GM10847 (cell line): ENCODE results near the gene DCK.

Experiments used
- POLR2A ChIP-seq: IDR thresholded peaks from 2 replicates; pipeline ENCODE4 v1.6.1; 2011; ENCODE audit not compliant: insufficient read length; ENCODE audit errors: extremely low read depth

The DCK gene

GRCh38 chr4:71029504-71029903, 36.1 kb downstream of the DCK start:
- no peak for TF ChIP-seq POLR2A

GRCh38 chr4:71045256-71045655, 51.8 kb downstream of the DCK start:
- no peak for TF ChIP-seq POLR2A

GRCh38 chr4:71049395-71049794, 55.9 kb downstream of the DCK start:
- TF ChIP-seq POLR2A, result no peak

- no peak for TF ChIP-seq POLR2A
These were observed 57.4 kb downstream of the DCK start for GRCh38 chr4:71050809-71051208.

- TF ChIP-seq POLR2A, result no peak
These were observed 58.6 kb downstream of the DCK start for GRCh38 chr4:71052034-71052433.

- no peak for TF ChIP-seq POLR2A
These were observed 59.3 kb downstream of the DCK start for GRCh38 chr4:71052716-71053115.

- no peak for TF ChIP-seq POLR2A
These were observed 69.0 kb downstream of the DCK start for GRCh38 chr4:71062436-71062835.

- no peak for TF ChIP-seq POLR2A
These were observed 70.3 kb downstream of the DCK start for GRCh38 chr4:71063711-71064110.

GRCh38 chr4:71064521-71064920, 71.1 kb downstream of the DCK start:
- no peak for TF ChIP-seq POLR2A

- no peak for TF ChIP-seq POLR2A
These were observed 72.6 kb downstream of the DCK start for GRCh38 chr4:71065991-71066510.

- TF ChIP-seq POLR2A, result no peak
These were observed 73.6 kb downstream of the DCK start for GRCh38 chr4:71066737-71067716.

GRCh38 chr4:71069063-71069462, 75.6 kb downstream of the DCK start:
- TF ChIP-seq POLR2A, result no peak

GRCh38 chr4:71070015-71070414, 76.6 kb downstream of the DCK start:
- no peak for TF ChIP-seq POLR2A

GRCh38 chr4:71074452-71075299, 81.2 kb downstream of the DCK start:
- TF ChIP-seq POLR2A, result no peak
